ENCODE results near the gene PRKCE.

DNA sequence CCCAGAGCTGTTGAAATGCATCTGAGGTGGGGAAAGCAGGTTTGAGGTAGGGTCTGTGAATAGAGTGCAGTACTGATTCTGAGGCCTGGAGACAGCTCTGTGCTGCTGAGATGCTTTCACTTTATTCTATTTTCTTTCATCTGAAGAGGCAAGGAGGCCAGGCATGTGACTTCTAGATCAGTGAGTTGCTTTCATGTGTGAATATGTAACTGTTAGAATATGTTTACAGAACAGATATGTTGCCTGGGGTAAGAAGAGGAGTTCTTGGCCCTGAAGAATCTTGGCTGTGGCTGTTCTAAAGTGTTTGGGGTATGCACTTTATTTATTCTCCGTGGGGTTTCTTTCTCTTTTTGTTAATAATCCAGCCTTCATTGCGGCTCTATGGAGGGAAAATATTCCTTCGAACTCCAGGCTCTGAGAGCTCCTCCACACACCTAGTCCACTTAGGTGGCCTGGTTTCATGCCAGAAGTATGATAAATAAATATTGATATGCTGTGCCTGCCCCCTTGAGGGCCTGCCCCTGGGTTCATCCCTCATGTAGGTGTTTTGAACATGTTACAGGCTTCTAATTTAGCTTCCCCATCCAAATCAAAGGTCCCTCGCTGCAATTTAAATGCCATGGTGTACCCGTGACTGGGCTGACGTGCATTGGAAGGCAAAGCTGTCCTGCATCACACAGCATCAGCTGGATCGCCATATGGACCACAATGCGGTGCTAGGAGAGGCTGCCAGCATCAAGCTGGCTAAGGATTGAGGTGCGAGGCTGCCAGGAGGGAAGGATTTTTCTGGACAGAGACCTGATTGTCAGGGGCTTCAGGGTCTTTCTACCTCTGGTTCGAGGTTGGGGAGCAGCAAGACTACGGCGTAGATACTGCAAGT, 102.9 kb downstream of the PRKCE start:
- TF ChIP-seq, protein P1, sequence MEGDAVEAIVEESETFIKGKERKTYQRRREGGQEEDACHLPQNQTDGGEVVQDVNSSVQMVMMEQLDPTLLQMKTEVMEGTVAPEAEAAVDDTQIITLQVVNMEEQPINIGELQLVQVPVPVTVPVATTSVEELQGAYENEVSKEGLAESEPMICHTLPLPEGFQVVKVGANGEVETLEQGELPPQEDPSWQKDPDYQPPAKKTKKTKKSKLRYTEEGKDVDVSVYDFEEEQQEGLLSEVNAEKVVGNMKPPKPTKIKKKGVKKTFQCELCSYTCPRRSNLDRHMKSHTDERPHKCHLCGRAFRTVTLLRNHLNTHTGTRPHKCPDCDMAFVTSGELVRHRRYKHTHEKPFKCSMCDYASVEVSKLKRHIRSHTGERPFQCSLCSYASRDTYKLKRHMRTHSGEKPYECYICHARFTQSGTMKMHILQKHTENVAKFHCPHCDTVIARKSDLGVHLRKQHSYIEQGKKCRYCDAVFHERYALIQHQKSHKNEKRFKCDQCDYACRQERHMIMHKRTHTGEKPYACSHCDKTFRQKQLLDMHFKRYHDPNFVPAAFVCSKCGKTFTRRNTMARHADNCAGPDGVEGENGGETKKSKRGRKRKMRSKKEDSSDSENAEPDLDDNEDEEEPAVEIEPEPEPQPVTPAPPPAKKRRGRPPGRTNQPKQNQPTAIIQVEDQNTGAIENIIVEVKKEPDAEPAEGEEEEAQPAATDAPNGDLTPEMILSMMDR (IDR thresholded peaks at IDR 0.05; ENCODE audit: control extremely low read depth in 1 of 3, insufficient read depth in 1 of 3, low read depth in 1 of 3, low read length in 3 of 3) = no peak
- TF ChIP-seq SAP30 (IDR thresholded peaks at IDR 0.05; ENCODE audit: insufficient read depth, insufficient replicate concordance, low read length) (no peak), SP1 (IDR thresholded peaks at IDR 0.05; ENCODE audit: low read depth, low read length) (no peak), SIX5 (IDR thresholded peaks at IDR 0.05; ENCODE audit: low read depth, low read length) (no peak), TBP (IDR thresholded peaks at IDR 0.05; ENCODE audit: low read depth, low read length) (no peak), RBBP5 (IDR thresholded peaks at IDR 0.05; ENCODE audit: borderline replicate concordance, low read depth, low read length) (no peak), CHD2 (IDR thresholded peaks at IDR 0.05; ENCODE audit: low read length) (no peak), EZH2 (IDR thresholded peaks at IDR 0.05; ENCODE audit: low read depth, low read length, severe bottlenecking) (no peak), RAD21 (IDR thresholded peaks at IDR 0.05 in 1 of 2, conservative IDR thresholded peaks at IDR 0.05 in 1 of 2; ENCODE audit: low read depth in 2 of 2, low read length in 2 of 2) (no peak), TAF7 (optimal IDR thresholded peaks at IDR 0.05; ENCODE audit: borderline replicate concordance, low read depth, low read length) (no peak), POLR2A (IDR thresholded peaks at IDR 0.05; ENCODE audit: control extremely low read depth in 1 of 2, low read depth in 2 of 2, low read length in 2 of 2) (no peak), TAF1 (IDR thresholded peaks at IDR 0.05; ENCODE audit: low read depth, low read length) (no peak), HDAC2 (IDR thresholded peaks at IDR 0.05; ENCODE audit: borderline replicate concordance in 1 of 2, low read depth in 2 of 2, low read length in 2 of 2) (no peak), CTBP2 (IDR thresholded peaks at IDR 0.05; ENCODE audit: borderline replicate concordance, insufficient read depth, insufficient read length, low read length) (no peak)
